UCSD-AML1 (cell line): Measurements from ENCODE around the gene ZNF205.

Source experiments
- DNase-seq: peaks from one replicate; lab custom pipeline; 2025; ENCODE audit not compliant: unreplicated experiment; lab: John Stamatoyannopoulos, UW

Gene ZNF205

DNA sequence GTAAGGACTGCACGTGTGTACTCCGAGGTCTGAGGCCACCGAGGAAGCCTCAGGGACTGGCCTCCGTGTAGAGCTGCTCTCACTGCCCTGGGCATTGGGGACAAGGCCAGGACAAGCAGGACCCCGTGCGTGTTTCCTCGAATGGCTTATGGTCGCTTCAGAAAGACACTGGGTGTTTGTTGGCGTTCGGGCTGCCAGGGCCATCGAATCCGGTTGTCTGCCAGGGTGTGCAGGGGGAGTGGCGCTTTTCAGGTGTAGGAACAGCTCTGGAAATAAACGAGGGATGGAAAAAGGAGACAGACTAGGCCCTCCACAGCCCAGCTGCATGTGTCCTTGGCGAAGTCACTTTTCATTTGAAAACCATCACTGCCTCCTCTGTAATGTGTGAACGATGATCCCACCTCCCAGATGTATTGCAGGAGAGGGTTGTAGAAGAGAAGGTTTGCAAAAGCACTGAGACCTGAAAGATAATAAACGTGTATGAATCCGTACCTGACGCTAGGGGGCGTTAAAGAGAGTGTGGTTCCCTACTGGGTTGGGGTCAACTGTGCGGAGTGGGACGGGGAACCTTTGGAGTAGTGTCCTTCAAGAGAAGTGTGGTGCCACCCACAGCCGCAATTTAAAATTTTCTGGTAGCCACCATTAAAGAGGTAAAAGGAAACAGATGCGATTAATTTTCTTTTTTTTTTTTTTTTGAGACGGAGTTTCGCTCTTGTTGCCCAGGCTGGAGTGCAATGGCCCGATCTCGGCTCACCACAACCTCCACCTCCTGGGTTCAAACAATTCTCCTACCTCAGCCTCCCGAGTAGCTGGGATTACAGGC is 11.2 kb upstream of the ZNF205 start:
- peak; percentile 47 for DNase-seq

DNA sequence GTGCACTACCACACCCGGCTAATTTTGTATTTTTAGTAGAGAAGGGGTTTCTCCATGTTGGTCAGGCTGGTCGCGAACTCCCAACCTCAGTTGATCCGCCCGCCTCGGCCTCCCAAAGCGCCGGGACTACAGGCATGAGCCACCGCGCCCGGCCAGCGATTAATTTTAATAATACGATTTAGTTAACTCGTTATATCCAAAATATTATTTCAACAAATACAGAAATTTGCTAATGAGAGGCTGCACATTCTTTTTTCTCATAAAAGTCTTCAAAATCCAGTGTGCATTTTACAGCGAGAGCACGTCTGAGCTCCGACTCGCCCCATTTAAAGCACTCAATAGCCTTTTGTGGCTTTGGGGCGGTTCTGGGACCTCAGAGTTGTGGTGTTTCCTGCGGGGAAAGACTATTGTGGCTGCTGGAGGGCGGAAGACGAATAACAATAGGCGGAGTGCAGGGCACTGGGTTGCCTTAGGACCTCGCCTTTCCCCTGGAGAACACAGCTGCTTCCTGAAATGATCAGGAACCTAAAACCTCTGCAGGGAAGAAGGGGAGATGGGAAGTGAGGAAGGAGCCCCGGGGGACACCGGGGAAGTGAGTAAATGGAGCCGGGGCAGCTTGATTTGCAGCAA is 10.4 kb upstream of the ZNF205 start:
- peak; percentile 77 for DNase-seq

DNA sequence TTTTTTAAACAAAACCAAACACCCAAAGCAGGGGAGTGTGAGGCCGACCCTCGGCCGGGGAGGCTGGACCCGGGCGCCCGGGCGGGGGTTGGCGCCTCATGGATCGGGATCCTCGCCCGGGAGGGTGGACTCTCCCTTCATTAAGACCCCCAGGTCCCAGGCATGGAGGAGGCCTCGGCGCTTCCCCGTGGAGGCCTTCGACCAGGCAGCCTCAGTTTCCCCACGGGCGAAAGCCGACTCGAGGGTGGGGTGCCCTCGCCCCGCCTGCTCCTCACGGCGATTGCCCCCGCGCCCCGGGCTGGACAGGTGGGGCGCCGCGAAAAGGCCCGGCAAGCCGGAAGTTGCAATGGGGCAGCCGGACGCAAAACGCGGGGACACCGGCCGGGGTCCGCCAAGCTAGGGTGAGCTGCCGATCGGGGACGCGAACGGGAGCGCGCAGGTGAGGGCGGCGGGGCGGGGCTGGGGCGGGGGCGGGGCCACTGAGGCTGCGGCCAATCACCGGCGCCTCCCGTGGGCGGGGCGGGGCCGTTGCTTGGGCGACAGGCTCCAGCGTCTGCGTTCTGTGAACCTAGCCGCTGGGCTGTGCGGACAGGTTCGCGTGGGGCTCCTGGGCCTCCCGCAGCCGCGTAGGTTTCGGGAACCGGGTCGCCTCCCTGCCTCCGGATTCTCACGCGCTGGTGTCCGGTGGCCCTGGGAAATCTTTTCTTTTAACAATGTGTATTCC is 6.0 kb upstream of the ZNF205 start:
- DNase-seq = peak; percentile 89

DNA sequence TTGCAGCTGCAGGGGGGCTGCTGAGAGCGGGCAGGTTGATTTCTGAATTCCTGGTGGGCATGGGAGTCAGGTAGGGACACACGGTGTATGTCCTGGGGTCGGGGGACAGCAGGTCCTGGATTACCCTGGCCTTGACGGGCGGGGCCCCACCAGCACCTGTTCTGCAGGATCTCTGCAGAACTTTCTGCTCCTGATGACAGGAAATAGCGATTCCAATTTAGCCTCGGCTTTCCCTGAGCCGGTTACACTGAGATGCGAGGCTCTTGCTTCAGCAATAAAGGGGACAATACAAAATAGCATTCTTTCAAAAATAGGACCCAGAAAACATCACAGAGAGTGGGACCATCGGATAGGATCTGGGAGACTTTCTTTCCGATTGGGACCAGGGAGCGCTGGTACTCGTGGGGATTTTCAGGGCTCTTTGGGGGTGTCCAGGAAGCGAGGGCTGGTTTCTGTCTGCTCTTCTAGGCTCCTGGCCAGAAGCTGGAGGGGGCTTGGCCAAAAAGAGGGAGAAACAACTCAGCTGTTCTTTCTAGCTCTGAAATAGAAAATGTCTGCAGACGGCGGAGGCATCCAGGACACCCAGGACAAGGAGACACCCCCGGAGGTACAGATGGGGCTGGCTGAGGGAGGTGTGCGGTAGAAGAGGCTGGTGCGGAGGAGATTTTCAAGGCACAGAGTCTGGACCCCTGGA is 642 bp downstream of the ZNF205 start:
- no peak for DNase-seq

- DNase-seq = no peak
Observed at GRCh38 chr16:3113765-3114479, 1.5 kb downstream of the ZNF205 start.

DNA sequence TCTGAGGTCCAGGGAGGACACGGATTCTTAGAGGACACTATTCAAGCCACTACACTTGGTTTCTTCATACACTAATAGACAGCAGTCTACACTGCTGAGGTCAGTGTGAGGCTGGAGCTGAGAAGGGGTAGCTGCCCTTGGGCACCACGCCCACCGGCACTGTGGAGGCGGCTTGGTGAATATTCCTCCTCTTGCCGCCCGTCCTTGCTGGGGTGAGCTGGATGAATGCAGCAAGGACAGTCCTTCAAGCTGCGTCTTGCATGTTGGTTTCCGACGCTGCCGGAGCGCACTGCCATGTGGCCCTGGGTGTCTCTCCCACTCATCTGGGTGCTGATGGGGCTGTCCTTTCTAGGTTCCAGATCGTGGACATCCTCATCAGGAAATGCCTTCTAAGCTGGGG is 2.6 kb downstream of the ZNF205 start:
- DNase-seq = no peak

DNA sequence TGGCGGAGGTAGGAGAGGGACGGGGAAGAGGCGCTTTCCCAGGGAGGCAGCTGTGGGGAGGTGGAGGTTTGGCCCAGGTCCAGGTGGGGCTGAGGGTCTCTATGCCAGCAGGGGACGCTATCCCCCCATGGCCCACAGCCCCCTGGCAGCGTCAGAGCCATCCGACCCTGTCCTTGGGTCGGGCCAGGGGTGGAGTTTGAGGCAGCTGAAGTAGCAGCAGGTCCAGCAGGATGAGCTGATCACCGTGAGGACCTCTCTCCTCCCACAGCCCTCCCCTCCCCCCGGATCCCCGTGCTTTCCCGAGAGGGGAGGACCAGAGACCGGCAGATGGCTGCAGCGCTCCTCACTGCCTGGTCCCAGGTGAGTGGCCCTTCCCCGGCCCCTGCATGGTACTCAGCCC is 3.2 kb downstream of the ZNF205 start:
- no peak for DNase-seq

DNA sequence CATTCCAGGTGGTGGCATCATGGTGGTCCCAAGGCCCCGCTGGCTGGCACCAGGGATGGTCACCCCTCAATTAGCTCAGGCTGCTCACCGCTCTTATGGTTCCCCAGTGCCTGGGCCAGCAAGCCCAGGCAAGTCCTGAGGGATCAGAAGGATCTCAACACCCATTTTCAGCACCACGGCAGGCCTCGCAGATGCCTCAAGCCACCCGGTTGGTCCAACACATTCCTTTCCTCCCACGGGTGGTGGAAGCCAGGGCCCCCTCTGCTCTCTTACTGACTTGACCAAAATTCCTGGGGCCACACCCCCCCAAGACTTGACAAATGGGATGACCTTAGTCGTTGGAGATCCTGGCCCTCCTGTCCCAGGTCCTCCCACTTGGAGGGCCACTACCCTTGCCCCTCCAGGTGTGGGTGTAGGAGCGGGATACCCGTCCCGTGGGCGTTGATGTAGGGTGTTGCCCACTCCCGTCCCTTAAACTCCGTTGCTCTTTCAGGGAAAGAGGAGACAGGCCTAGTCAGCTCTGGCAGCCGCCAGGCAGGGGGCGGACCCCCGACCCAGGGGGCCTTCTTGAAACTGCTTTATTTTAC is 5.9 kb downstream of the ZNF205 start:
- no peak for DNase-seq

- DNase-seq = no peak
Observed at GRCh38 chr16:3118846-3119245, 6.5 kb downstream of the ZNF205 start.

- DNase-seq = no peak
Observed at GRCh38 chr16:3119286-3119685, 6.9 kb downstream of the ZNF205 start.

DNA sequence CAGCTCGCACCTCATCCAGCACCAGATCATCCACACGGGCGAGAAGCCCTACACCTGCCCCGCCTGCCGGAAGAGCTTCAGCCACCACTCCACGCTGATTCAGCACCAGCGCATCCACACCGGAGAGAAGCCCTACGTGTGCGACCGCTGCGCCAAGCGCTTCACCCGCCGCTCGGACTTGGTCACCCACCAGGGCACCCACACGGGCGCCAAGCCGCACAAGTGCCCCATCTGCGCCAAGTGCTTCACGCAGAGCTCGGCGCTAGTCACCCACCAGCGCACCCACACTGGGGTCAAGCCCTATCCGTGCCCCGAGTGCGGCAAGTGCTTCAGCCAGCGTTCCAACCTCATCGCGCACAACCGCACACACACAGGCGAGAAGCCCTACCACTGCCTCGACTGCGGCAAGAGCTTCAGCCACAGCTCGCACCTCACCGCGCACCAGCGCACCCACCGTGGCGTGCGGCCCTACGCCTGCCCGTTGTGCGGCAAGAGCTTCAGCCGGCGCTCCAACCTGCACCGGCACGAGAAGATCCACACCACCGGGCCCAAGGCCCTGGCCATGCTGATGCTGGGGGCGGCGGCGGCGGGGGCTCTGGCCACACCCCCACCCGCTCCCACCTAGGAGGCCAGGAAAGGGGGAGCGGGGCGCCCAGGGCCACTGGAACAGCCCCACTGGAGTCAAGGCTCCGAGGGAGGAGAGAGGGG is 7.5 kb downstream of the ZNF205 start:
- DNase-seq = no peak

- no peak for DNase-seq
Observed at GRCh38 chr16:3120435-3120834, 8.0 kb downstream of the ZNF205 start.

GRCh38 chr16:3121851-3122467 is 9.6 kb downstream of the ZNF205 start:
- no peak for DNase-seq

GRCh38 chr16:3122926-3123570 is 10.7 kb downstream of the ZNF205 start:
- DNase-seq = no peak

- DNase-seq = peak; percentile 94
Observed at GRCh38 chr16:3123986-3124886, 11.8 kb downstream of the ZNF205 start.

DNA sequence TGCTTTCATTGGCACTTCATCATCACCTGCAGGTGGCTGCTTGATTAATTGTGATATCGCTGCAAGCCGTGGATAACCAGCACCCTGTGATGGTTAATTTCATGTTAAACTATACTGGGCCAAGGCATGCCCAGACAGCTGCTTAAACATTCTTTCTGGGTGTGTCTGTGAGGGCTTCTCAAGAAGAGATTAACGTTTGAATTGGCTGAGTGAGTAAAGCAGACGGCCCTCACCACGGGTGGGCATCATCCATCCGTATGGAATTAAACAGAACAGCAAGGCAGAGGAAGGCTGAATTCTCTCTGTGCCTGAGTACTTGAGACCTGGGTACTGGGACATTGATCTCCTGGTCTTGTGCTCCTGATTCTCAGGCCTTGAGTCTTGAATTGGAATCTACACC is 15.4 kb downstream of the ZNF205 start:
- DNase-seq = no peak

- peak; percentile 72 for DNase-seq
Observed at GRCh38 chr16:3129137-3130131, 17.0 kb downstream of the ZNF205 start.
